Loucy (cell line): Measurements from ENCODE around the gene NFS1.

Source experiments
- H2AFZ ChIP-seq: fragments of 200-600 bp; sonication (generic); 2 replicates; pipeline ENCODE4 v1.6.0; 2016; ENCODE audit warnings: antibody characterized with exemption, mild to moderate bottlenecking, low read length, moderate library complexity
- H3F3A ChIP-seq: fragments of 200-600 bp; 2 replicates; pipeline ENCODE4 v1.6.0; 2016; ENCODE audit warnings: antibody characterized with exemption, low read depth, mild to moderate bottlenecking
- H3K27me3 ChIP-seq: fragments of 200-600 bp; sonication (generic); 2 replicates; pipeline ENCODE4 v1.6.1; 2014; ENCODE audit warnings: low read length, mild to moderate bottlenecking; ENCODE audit not compliant: insufficient read depth, poor library complexity, severe bottlenecking
- H3K36me3 ChIP-seq: fragments of 200-600 bp; sonication (generic); 2 replicates; pipeline ENCODE4 v1.6.1; 2016; ENCODE audit warnings: low read length; ENCODE audit not compliant: insufficient read depth
- H3K4me1 ChIP-seq: fragments of 200-600 bp; sonication (generic); 2 replicates; pipeline ENCODE4 v1.5.1; 2014; ENCODE audit warnings: low read length, mild to moderate bottlenecking; ENCODE audit not compliant: insufficient read depth, poor library complexity, severe bottlenecking
- H3K4me2 ChIP-seq: fragments of 200-600 bp; sonication (generic); 2 replicates; pipeline ENCODE4 v1.6.0; 2014; ENCODE audit warnings: antibody characterized with exemption, low read length, low read depth, mild to moderate bottlenecking; ENCODE audit not compliant: poor library complexity, severe bottlenecking
- H3K4me3 ChIP-seq: fragments of 200-600 bp; sonication (generic); 2 replicates; pipeline ENCODE4 v1.5.1; 2014; ENCODE audit warnings: low read length, mild to moderate bottlenecking, mixed read lengths; ENCODE audit not compliant: poor library complexity, severe bottlenecking
- H3K79me2 ChIP-seq: fragments of 200-600 bp; sonication (generic); 2 replicates; pipeline ENCODE4 v1.6.1; 2014; ENCODE audit warnings: low read length; ENCODE audit not compliant: insufficient read depth
- H3K9ac ChIP-seq: fragments of 200-600 bp; sonication (generic); 2 replicates; pipeline ENCODE4 v1.6.0; 2014; ENCODE audit warnings: mild to moderate bottlenecking, low read depth, low read length, moderate library complexity; ENCODE audit not compliant: poor library complexity, severe bottlenecking
- H3K9me2 ChIP-seq: fragments of 200-600 bp; sonication (generic); replicated peaks from 2 replicates; pipeline ENCODE4 v1.6.1; 2016; ENCODE audit warnings: low read depth, low read length, mixed read lengths
- H3K9me3 ChIP-seq: fragments of 200-600 bp; sonication (generic); 2 replicates; pipeline ENCODE4 v1.6.1; 2014; ENCODE audit warnings: mild to moderate bottlenecking, antibody characterized with exemption, low read length, low read depth; ENCODE audit not compliant: insufficient read depth
- H4K20me1 ChIP-seq: fragments of 200-600 bp; sonication (generic); 2 replicates; pipeline ENCODE4 v1.6.0; 2014; ENCODE audit warnings: antibody characterized with exemption, low read length, mild to moderate bottlenecking; ENCODE audit not compliant: insufficient read depth, poor library complexity, severe bottlenecking
- CTCF ChIP-seq: fragments of 200-600 bp; sonication (generic); conservative IDR thresholded peaks from 2 replicates; pipeline ENCODE4 v1.5.1; 2014; ENCODE audit warnings: mild to moderate bottlenecking, antibody characterized with exemption, low read length
- EZH2phosphoT487 ChIP-seq: fragments of 200-600 bp; IDR thresholded peaks from 2 replicates; pipeline ENCODE4 v1.6.1; 2018; ENCODE audit warnings: antibody characterized with exemption, mild to moderate bottlenecking, moderate library complexity, borderline replicate concordance

Gene NFS1

GRCh38 chr20:35669681-35670080 is 29.5 kb downstream of the NFS1 start:
- Histone ChIP-seq H3K79me2 (peaks cover 2% of the 10 kb centered on the region), H3K9me2 (no peaks in the 10 kb centered on the region), H3K27me3 (no peaks in the 10 kb centered on the region), H3K4me3 (no peak overlapping the region), H3K4me2 (no peak overlapping the region), H3K9me3 (no peaks in the 10 kb centered on the region), H3F3A (no peaks in the 10 kb centered on the region), H3K9ac (no peak overlapping the region), H3K4me1 (no peaks in the 10 kb centered on the region), H2AFZ (no peak overlapping the region), H3K36me3 (peaks cover 4% of the 10 kb centered on the region; the same call in 1 of the 2 replicates), H4K20me1 (no peaks in the 10 kb centered on the region)
- TF ChIP-seq CTCF, result no peak
- no peak for TF ChIP-seq EZH2phosphoT487

DNA sequence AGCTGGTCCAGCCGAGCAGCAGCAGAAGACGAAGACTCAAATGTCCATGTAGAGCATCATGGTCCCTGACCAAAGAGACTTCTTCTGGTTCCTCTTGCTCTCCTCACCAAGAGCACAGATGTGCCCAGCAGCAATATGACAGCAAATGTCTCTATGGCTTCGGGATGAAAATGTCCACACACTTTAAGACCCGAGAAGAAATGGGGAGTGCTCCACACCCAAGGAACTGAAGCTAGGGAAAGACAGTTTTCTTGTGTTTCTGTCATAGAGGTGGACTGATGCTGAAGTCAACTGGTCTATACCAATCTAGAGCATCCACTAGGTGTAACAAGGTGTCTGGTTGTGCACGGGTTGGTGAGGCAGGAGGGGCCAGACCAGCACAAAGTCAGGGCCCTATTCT is 29.9 kb downstream of the NFS1 start:
- Histone ChIP-seq H3K27me3 (no peaks in the 10 kb centered on the region), H3K36me3 (peaks cover 3% of the 10 kb centered on the region; the same call in 1 of the 2 replicates), H3K9me2 (no peaks in the 10 kb centered on the region), H3K4me1 (no peaks in the 10 kb centered on the region), H3K79me2 (peaks cover 7% of the 10 kb centered on the region), H4K20me1 (peaks cover 3% of the 10 kb centered on the region), H2AFZ (no peak overlapping the region), H3K4me2 (no peak overlapping the region), H3K9me3 (no peaks in the 10 kb centered on the region), H3F3A (no peaks in the 10 kb centered on the region), H3K4me3 (no peak overlapping the region), H3K9ac (no peak overlapping the region)
- TF ChIP-seq CTCF, result no peak
- no peak for TF ChIP-seq EZH2phosphoT487

DNA sequence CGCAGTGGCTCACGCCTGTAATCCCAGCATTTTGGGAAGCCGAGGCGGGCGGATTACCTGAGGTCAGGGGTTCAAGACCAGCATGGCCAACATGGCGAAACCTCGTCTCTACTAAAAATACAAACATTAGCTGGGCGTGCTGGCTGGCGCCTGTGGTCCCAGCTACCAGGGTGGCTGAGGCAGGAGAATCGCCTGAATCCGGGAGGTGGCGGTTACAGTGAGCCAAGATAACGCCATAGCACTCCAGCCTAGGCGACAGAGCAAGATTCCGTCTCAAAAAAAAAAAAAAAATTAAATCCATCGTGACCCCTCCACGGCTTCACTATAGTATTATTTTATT is 33.2 kb downstream of the NFS1 start:
- Histone ChIP-seq H3K9me2 (no peaks in the 10 kb centered on the region), H3K4me1 (peaks cover 25% of the 10 kb centered on the region), H2AFZ (no peak overlapping the region), H3K27me3 (no peaks in the 10 kb centered on the region), H3K9ac (no peak overlapping the region), H3K36me3 (no peaks in the 10 kb centered on the region; the same call in 1 of the 2 replicates), H4K20me1 (peaks cover 36% of the 10 kb centered on the region), H3K4me3 (no peak overlapping the region), H3K4me2 (no peak overlapping the region), H3F3A (no peaks in the 10 kb centered on the region), H3K79me2 (peaks cover 40% of the 10 kb centered on the region), H3K9me3 (no peaks in the 10 kb centered on the region)
- TF ChIP-seq EZH2phosphoT487 (no peak), CTCF (no peak)
